ENCODE results near the gene RALBP1. TPM values are rescaled to one million over a fixed set of nuclear protein-coding genes. Genes with fewer than 3 reads are reported as not detected.

Gene RALBP1
- total RNA-seq, 1 experiment from 2014 or later = 66.2 TPM

- CTCF ChIA-PET = no interaction called here
- no peaks in the 10 kb centered on the region for H3K4me1 ChIP-seq (ENCODE audit: control insufficient read depth in 1 of 2, insufficient read depth in 2 of 2, low read length in 2 of 2)
- intact Hi-C loops (cut with micrococcal nuclease) = no loop called here
- DNase-seq (ENCODE audit: low read depth, low spot score) (no peak), ATAC-seq (no peak)
- no TSS peak for BruUV-seq (replicated peaks)
- H3K9ac ChIP-seq (ENCODE audit: low read length) = no peak overlapping the region
- no peaks in the 10 kb centered on the region for H4K20me1 ChIP-seq (ENCODE audit: insufficient read depth)
- H2AFZ ChIP-seq (ENCODE audit: low read depth, low read length, poor library complexity, severe bottlenecking) = no peak overlapping the region
- H3K9me3 ChIP-seq (ENCODE audit: control insufficient read depth in 1 of 2, insufficient read depth in 1 of 2, low read depth in 1 of 2, low read length in 2 of 2) = peaks cover 0 to 1% of the 10 kb centered on the region in 2 experiments; a peak in 1 of 4 replicates
- RAD21 ChIA-PET (ENCODE audit: low non-redundant PET in 1 of 2, low total read pairs in 2 of 2, uncharacterized antibody in 2 of 2, unreplicated experiment in 2 of 2) = no interaction called here
- no peaks in the 10 kb centered on the region for H3K79me2 ChIP-seq (ENCODE audit: insufficient read depth, low read length)
- H3K27ac ChIP-seq (ENCODE audit: low read depth, low read length) = no peak overlapping the region
- H3K9me2 ChIP-seq (ENCODE audit: insufficient read depth) = no peaks in the 10 kb centered on the region
- no peaks in the 10 kb centered on the region for H3K27me3 ChIP-seq (ENCODE audit: insufficient read depth, low read length)
- H3K36me3 ChIP-seq (ENCODE audit: control insufficient read depth in 1 of 2, insufficient read depth in 2 of 2, low read length in 2 of 2) = no peaks in the 10 kb centered on the region
- POLR2A ChIA-PET = no interaction called here
- H3K4me3 ChIP-seq (replicated peaks in 1 of 2; ENCODE audit: low read depth in 1 of 2, low read length in 2 of 2) = no peak overlapping the region
- no peak overlapping the region for H3K4me2 ChIP-seq (ENCODE audit: low read length)
- TF ChIP-seq EZH2phosphoT487 (IDR thresholded peaks at IDR 0.05; ENCODE audit: borderline replicate concordance) = no peak
- no peak for TF ChIP-seq YY1 (IDR thresholded peaks at IDR 0.05; ENCODE audit: extremely low read depth, insufficient replicate concordance, low read depth, low read length)
- no peak for TF ChIP-seq SRF (IDR thresholded peaks at IDR 0.05; ENCODE audit: low read depth)
- no peak for TF ChIP-seq CEBPB (IDR thresholded peaks at IDR 0.05; ENCODE audit: low read depth)
- TF ChIP-seq, protein P1, sequence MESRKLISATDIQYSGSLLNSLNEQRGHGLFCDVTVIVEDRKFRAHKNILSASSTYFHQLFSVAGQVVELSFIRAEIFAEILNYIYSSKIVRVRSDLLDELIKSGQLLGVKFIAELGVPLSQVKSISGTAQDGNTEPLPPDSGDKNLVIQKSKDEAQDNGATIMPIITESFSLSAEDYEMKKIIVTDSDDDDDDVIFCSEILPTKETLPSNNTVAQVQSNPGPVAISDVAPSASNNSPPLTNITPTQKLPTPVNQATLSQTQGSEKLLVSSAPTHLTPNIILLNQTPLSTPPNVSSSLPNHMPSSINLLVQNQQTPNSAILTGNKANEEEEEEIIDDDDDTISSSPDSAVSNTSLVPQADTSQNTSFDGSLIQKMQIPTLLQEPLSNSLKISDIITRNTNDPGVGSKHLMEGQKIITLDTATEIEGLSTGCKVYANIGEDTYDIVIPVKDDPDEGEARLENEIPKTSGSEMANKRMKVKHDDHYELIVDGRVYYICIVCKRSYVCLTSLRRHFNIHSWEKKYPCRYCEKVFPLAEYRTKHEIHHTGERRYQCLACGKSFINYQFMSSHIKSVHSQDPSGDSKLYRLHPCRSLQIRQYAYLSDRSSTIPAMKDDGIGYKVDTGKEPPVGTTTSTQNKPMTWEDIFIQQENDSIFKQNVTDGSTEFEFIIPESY (IDR thresholded peaks at IDR 0.05; ENCODE audit: extremely low read depth, insufficient replicate concordance, low read length) = no peak
- TF ChIP-seq ELF1 (IDR thresholded peaks at IDR 0.05; ENCODE audit: borderline replicate concordance, low read depth) = no peak
- TF ChIP-seq EGR1 (IDR thresholded peaks at IDR 0.05; ENCODE audit: low read depth) = no peak
- no peak for TF ChIP-seq RAD21 (IDR thresholded peaks at IDR 0.05; ENCODE audit: low read depth)
- TF ChIP-seq JUND (IDR thresholded peaks at IDR 0.05) = no peak
- TF ChIP-seq CTCF (IDR thresholded peaks at IDR 0.05 in 2 of 3, conservative IDR thresholded peaks at IDR 0.05 in 1 of 3; ENCODE audit: borderline replicate concordance in 1 of 3, insufficient read depth in 1 of 3, low read depth in 2 of 3, low read length in 2 of 3) = no peak
- TF ChIP-seq POLR2AphosphoS5 (IDR thresholded peaks at IDR 0.05; ENCODE audit: low read depth, low read length) = no peak
- no peak for TF ChIP-seq POLR2A (IDR thresholded peaks at IDR 0.05; ENCODE audit: borderline replicate concordance, extremely low read depth, insufficient read depth, insufficient read length)
- TF ChIP-seq, protein P2, sequence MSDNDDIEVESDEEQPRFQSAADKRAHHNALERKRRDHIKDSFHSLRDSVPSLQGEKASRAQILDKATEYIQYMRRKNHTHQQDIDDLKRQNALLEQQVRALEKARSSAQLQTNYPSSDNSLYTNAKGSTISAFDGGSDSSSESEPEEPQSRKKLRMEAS (IDR thresholded peaks at IDR 0.05) = no peak
Observed at GRCh38 chr18:9428862-9429661, 46.3 kb upstream of the RALBP1 start.
